K562 (cell line): Measurements from ENCODE around the gene UBE2D2. TPM values are rescaled to one million over a fixed set of nuclear protein-coding genes. Genes with fewer than 3 reads are reported as not detected.

Source experiments
- ATAC-seq: fragments of 200-7000 bp; cut with Tn5 transposase; 3 replicates; pipeline ENCODE4 v1.9.1; 2020; ENCODE audit warnings: moderate library complexity
- BruUV-seq: library from RNA; stranded (reverse); fragments of 400-500 nt; replicated peaks from 2 replicates; lab custom pipeline; 2021; lab: Mats Ljungman, UMichigan
- CTCF ChIA-PET: fragments of 300-600 bp; formaldehyde crosslinking; extraction: SDS; loops from one replicate; lab custom pipeline; 2021; ENCODE audit warnings: low intra/inter-chr PET ratio; lab: Yijun Ruan, JAX
- POLR2A ChIA-PET: fragments of 300-600, 350-650 bp; sonication (Branson Sonifier 250); formaldehyde crosslinking; extraction: SDS; loops from one replicate; lab custom pipeline; 2021; ENCODE audit warnings: antibody characterized with exemption, inconsistent platforms; lab: Yijun Ruan, JAX
- DNase-seq, 4 experiments: peaks; one replicate each; pipeline versions ENCODE4 v3.0.0 to v3.0.0-alpha.2; 2011 to 2018; ENCODE audit warnings: low spot score in 3 of 4, mixed read lengths in 3 of 4; ENCODE audit errors: extremely low read depth in 1 of 4
- FAIRE-seq: peaks from 2 replicates; lab custom pipeline; 2011; peaks lifted over from hg19 to GRCh38; lab: Jason Lieb, UNC
- H2AFZ ChIP-seq: 2 replicates; pipeline ENCODE4 v1.6.0; 2011; ENCODE audit warnings: low read depth, low read length, control low read depth, inconsistent platforms
- H3K27ac ChIP-seq: fragments of 200-600 bp; 3 replicates; pipeline ENCODE4 v1.8.0; 2011; ENCODE audit warnings: low read depth, mild to moderate bottlenecking, control low read depth, inconsistent platforms, low read length, moderate library complexity, mixed read lengths; ENCODE audit errors: extremely low read depth
- H3K27me3 ChIP-seq, 2 experiments: fragments of 300-600 bp in 1 of 2; 2 replicates in 1 of 2; 3 replicates in 1 of 2; pipeline versions ENCODE4 v1.6.0 to v1.8.0; 2011; ENCODE audit warnings: inconsistent platforms in 2 of 2, low read length in 2 of 2, mild to moderate bottlenecking in 1 of 2, mixed read lengths in 1 of 2, moderate library complexity in 1 of 2; ENCODE audit not compliant: control insufficient read depth in 2 of 2, insufficient read depth in 2 of 2
- H3K36me3 ChIP-seq: fragments of 300-600 bp; 3 replicates; pipeline ENCODE4 v1.8.0; 2011; ENCODE audit warnings: mild to moderate bottlenecking, low read length, inconsistent platforms; ENCODE audit not compliant: control insufficient read depth, insufficient read depth
- H3K4me1 ChIP-seq, 2 experiments: fragments of 200-600 bp in 1 of 2; replicated peaks in 1 of 2; 2 replicates in 1 of 2; 3 replicates in 1 of 2; pipeline versions ENCODE4 v1.5.1 to v1.8.0; 2011; ENCODE audit warnings: inconsistent platforms in 2 of 2, low read length in 2 of 2, mild to moderate bottlenecking in 1 of 2, mixed read lengths in 1 of 2, moderate library complexity in 1 of 2; ENCODE audit not compliant: control insufficient read depth in 2 of 2, insufficient read depth in 2 of 2
- H3K4me2 ChIP-seq: 2 replicates; pipeline ENCODE4 v1.6.1; 2011; ENCODE audit warnings: low read length, control low read depth, inconsistent platforms, mixed read lengths; ENCODE audit not compliant: insufficient read depth
- H3K4me3 ChIP-seq: fragments of 200-600 bp; sonication (generic), shearing (Covaris generic); 2 replicates; pipeline ENCODE4 v1.5.1; 2016; ENCODE audit warnings: control low read depth, inconsistent platforms
- H3K79me2 ChIP-seq: fragments of 200-600 bp; 3 replicates; pipeline ENCODE4 v1.8.0; 2011; ENCODE audit warnings: low read length, inconsistent platforms; ENCODE audit not compliant: control insufficient read depth, insufficient read depth
- H3K9ac ChIP-seq, 2 experiments: 2 replicates each; pipeline versions ENCODE4 v1.6.0 to v1.6.1; 2011; ENCODE audit warnings: low read depth in 2 of 2, low read length in 2 of 2, control low read depth in 1 of 2, inconsistent platforms in 1 of 2, mild to moderate bottlenecking in 1 of 2, mixed read lengths in 1 of 2; ENCODE audit not compliant: insufficient read depth in 1 of 2
- H3K9me1 ChIP-seq: one replicate; pipeline ENCODE4 v1.6.0; 2011; ENCODE audit warnings: inconsistent platforms, mild to moderate bottlenecking, low read length, moderate library complexity; ENCODE audit not compliant: control insufficient read depth, insufficient read depth
- H3K9me3 ChIP-seq: replicated peaks from 2 replicates; pipeline ENCODE4 v1.5.1; 2011; ENCODE audit warnings: low read depth, low read length, inconsistent platforms; ENCODE audit not compliant: control insufficient read depth, insufficient read depth
- H4K20me1 ChIP-seq: replicated peaks from 2 replicates; pipeline ENCODE4 v1.6.1; 2011; ENCODE audit warnings: low read length, inconsistent platforms, mixed read lengths; ENCODE audit not compliant: control insufficient read depth, insufficient read depth
- ASH1L ChIP-seq: fragments of 450-650 bp; IDR thresholded peaks from 2 replicates; pipeline ENCODE4 v1.6.1; 2018; ENCODE audit warnings: borderline replicate concordance, mild to moderate bottlenecking, low read depth; ENCODE audit not compliant: partially characterized antibody
- DIDO1 ChIP-seq: fragments of 450-650 bp; IDR thresholded peaks from 2 replicates; pipeline ENCODE4 v1.6.1; 2016; ENCODE audit warnings: low read depth, missing biosample characterization, missing genetic modification characterization
- HDAC8 ChIP-seq: fragments of 450-650 bp; IDR thresholded peaks from 2 replicates; pipeline ENCODE4 v1.6.1; 2016; ENCODE audit warnings: mild to moderate bottlenecking, missing genetic modification characterization, moderate library complexity, missing compliant biosample characterization
- NR2C1 ChIP-seq, 2 experiments: fragments of 450-650 bp; IDR thresholded peaks; 2 replicates each; pipeline ENCODE4 v1.6.1; 2017; ENCODE audit warnings: mild to moderate bottlenecking in 2 of 2, antibody characterized with exemption in 1 of 2, inconsistent platforms in 1 of 2, missing compliant biosample characterization in 1 of 2, missing genetic modification characterization in 1 of 2
- NR2C2 ChIP-seq, 2 experiments: fragments of 200-800 bp in 1 of 2; sonication (Bioruptor generic) in 1 of 2; sonication (generic) in 1 of 2; formaldehyde crosslinking in 1 of 2; IDR thresholded peaks; 2 replicates each; pipeline versions ENCODE4 v1.6.1 to v1.8.0; 2016 to 2022; ENCODE audit warnings: mild to moderate bottlenecking in 1 of 2, missing compliant biosample characterization in 1 of 2, missing genetic modification characterization in 1 of 2, missing genetic modification reagents in 1 of 2
- ZNF263 ChIP-seq: sonication (generic); formaldehyde crosslinking; IDR thresholded peaks from 2 replicates; pipeline ENCODE4 v1.8.0; 2022; ENCODE audit warnings: mild to moderate bottlenecking, missing genetic modification reagents, borderline replicate concordance
- WGBS: fragments of 100-300 bp; shearing (Covaris generic); methylation state at CpG from one replicate; pipeline ENCODE4 v1.1.6; 2016; ENCODE audit warnings: low coverage, mixed read lengths; ENCODE audit not compliant: insufficient coverage; ENCODE audit errors: missing lambda C conversion rate; 5-methylcytosine and 5-hydroxymethylcytosine counted together
- in situ Hi-C: fragments of 300-500 bp; cut with MboI; formaldehyde crosslinking; loops from 4 replicates; pipeline ENCODE4 v1.15.0; 2018; ENCODE audit warnings: inconsistent platforms, mixed read lengths
- intact Hi-C: fragments of 100-400 bp; cut with micrococcal nuclease; formaldehyde crosslinking; loops from 2 replicates; pipeline ENCODE4 v1.14.2; 2022
- polyA plus RNA-seq, 8 experiments: library from polyadenylated mRNA; depleted of rRNA in 4 of 8; stranded (reverse) in 5 of 8; unstranded in 3 of 8; fragments of >200 nt; fragmentation: Nextera tagmentation in 2 of 8; fragmentation: Illumina TruSeq in 1 of 8; extraction: Ambion mirVana in 2 of 8; extraction: Trizol in 1 of 8; gene quantifications; 2 replicates each; pipeline versions ENCODE4 v1.2.1 to v1.2.3, GENCODE V29; 2011 to 2014; ENCODE audit warnings: inconsistent platforms in 1 of 8, missing spikeins in 1 of 8
- total RNA-seq, 7 experiments: library from RNA; depleted of rRNA in 6 of 7; stranded (reverse); fragments of >200 nt in 6 of 7; fragmentation: Illumina TruSeq in 2 of 7; extraction: Trizol in 2 of 7; gene quantifications; 2 replicates each; pipeline versions ENCODE4 v1.2.1 to v1.2.3, GENCODE V29; 2011 to 2021; ENCODE audit warnings: low replicate concordance in 1 of 7
- TF ChIP-seq, protein P1 (sequence below): fragments of 250-450 bp; sonication (Bioruptor Pico); IDR thresholded peaks from 2 replicates; pipeline ENCODE4 v1.4.0; 2020; ENCODE audit warnings: mild to moderate bottlenecking, moderate library complexity
- TF ChIP-seq, protein P2 (sequence below): fragments of 450-650 bp; formaldehyde crosslinking; conservative IDR thresholded peaks from 2 replicates; pipeline ENCODE4 v1.4.0; 2022; ENCODE audit warnings: mild to moderate bottlenecking, missing genetic modification characterization

The UBE2D2 gene
- total and polyA plus RNA-seq, 9 of the 15 experiments (the other 6 are each of a cell fraction or from before 2014, with no cell fraction given), result 53.6 to 198 (median 122) TPM

- TF ChIP-seq DIDO1, result no peak
- TF ChIP-seq HDAC8, result no peak
- TF ChIP-seq, protein P1, sequence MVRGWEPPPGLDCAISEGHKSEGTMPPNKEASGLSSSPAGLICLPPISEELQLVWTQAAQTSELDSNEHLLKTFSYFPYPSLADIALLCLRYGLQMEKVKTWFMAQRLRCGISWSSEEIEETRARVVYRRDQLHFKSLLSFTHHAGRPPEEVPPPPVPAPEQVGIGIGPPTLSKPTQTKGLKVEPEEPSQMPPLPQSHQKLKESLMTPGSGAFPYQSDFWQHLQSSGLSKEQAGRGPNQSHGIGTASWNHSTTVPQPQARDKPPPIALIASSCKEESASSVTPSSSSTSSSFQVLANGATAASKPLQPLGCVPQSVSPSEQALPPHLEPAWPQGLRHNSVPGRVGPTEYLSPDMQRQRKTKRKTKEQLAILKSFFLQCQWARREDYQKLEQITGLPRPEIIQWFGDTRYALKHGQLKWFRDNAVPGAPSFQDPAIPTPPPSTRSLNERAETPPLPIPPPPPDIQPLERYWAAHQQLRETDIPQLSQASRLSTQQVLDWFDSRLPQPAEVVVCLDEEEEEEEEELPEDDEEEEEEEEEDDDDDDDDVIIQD (CRISPR knock-in tag), result no peak
Observed at GRCh38 chr5:139642213-139642612, 81.1 kb downstream of the UBE2D2 start (continued).

- BruUV-seq, result no TSS peak
- peaks cover 44 to 50% of the 10 kb centered on the region in 2 experiments for H3K4me1 ChIP-seq
Observed at GRCh38 chr5:139642891-139643871, 82.0 kb downstream of the UBE2D2 start.

More at GRCh38 chr5:139642891-139643871, 82.0 kb downstream of the UBE2D2 start:
- H3K27ac ChIP-seq, result peak overlapping the region; percentile 29; the same call in 2 of the 3 replicates
- no peak overlapping the region for H2AFZ ChIP-seq
- DNase-seq (no peak), FAIRE-seq (no peak), ATAC-seq (no peak)
- WGBS, result 69% methylated on average over 13 of the region's 16 CpGs
- no peaks in the 10 kb centered on the region for H3K9me1 ChIP-seq
- no peak overlapping the region for H3K4me3 ChIP-seq
- ChIA-PET POLR2A (no interaction called here), CTCF (no interaction called here)
- peaks cover 8% of the 10 kb centered on the region for H3K79me2 ChIP-seq
- no peak for TF ChIP-seq ASH1L
- no peak; the same call in 1 of the 2 replicates for TF ChIP-seq NR2C1 (IDR thresholded peaks at IDR 0.05)
- TF ChIP-seq NR2C1 (tag; IDR thresholded peaks at IDR 0.05), result peak; percentile 73
- TF ChIP-seq ZNF263 (CRISPR knock-in tag), result peak; percentile 62
- no peak for TF ChIP-seq NR2C2 (CRISPR knock-in tag; IDR thresholded peaks at IDR 0.05)
- 0 out of 2 replicates have a peak, but pooled peaks have one; percentile 22 for TF ChIP-seq NR2C2 (tag; IDR thresholded peaks at IDR 0.05)
- TF ChIP-seq, protein P2, sequence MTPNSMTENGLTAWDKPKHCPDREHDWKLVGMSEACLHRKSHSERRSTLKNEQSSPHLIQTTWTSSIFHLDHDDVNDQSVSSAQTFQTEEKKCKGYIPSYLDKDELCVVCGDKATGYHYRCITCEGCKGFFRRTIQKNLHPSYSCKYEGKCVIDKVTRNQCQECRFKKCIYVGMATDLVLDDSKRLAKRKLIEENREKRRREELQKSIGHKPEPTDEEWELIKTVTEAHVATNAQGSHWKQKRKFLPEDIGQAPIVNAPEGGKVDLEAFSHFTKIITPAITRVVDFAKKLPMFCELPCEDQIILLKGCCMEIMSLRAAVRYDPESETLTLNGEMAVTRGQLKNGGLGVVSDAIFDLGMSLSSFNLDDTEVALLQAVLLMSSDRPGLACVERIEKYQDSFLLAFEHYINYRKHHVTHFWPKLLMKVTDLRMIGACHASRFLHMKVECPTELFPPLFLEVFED (CRISPR knock-in tag), result no peak
- H3K36me3 ChIP-seq, result no peaks in the 10 kb centered on the region
- peak overlapping the region in 1 of 2 experiments; percentile 72; a peak in 1 of 4 replicates for H3K9ac ChIP-seq
- H3K4me2 ChIP-seq, result no peak overlapping the region
- no peaks in the 10 kb centered on the region for H3K27me3 ChIP-seq
- H3K9me3 ChIP-seq, result no peaks in the 10 kb centered on the region
- intact Hi-C loops (no loop called here), in situ Hi-C loops (no loop called here)
- H4K20me1 ChIP-seq, result no peaks in the 10 kb centered on the region
